Jurkat, Clone E6-1 (cell line): ENCODE results near the gene MEIOSIN.

ENCODE experiments used
- DNase-seq: peaks from one replicate; pipeline ENCODE4 v3.0.0-alpha.2; 2011; ENCODE audit warnings: low read depth, low spot score
- H3K4me3 ChIP-seq: 2 replicates; pipeline ENCODE4 v1.5.1; 2011; ENCODE audit warnings: mild to moderate bottlenecking, low read length, control low read depth, moderate library complexity

Gene MEIOSIN

GRCh38 chr19:45773384-45773783 is 40.1 kb downstream of the MEIOSIN start:
- DNase-seq = no peak
- H3K4me3 ChIP-seq = no peak overlapping the region

GRCh38 chr19:45774765-45775164 is 41.5 kb downstream of the MEIOSIN start:
- DNase-seq = no peak
- H3K4me3 ChIP-seq = no peak overlapping the region

GRCh38 chr19:45777395-45777961 is 44.2 kb downstream of the MEIOSIN start:
- no peak for DNase-seq
- no peak overlapping the region for H3K4me3 ChIP-seq

GRCh38 chr19:45778010-45778661 is 44.9 kb downstream of the MEIOSIN start:
- no peak overlapping the region for H3K4me3 ChIP-seq
- DNase-seq = no peak

- DNase-seq = peak; percentile 62
- peak overlapping the region; percentile 42 for H3K4me3 ChIP-seq
Observed at GRCh38 chr19:45779231-45780145, 46.2 kb downstream of the MEIOSIN start.

GRCh38 chr19:45780146-45780447 is 46.9 kb downstream of the MEIOSIN start:
- H3K4me3 ChIP-seq = no peak overlapping the region
- DNase-seq = no peak

GRCh38 chr19:45780448-45781213 is 47.4 kb downstream of the MEIOSIN start:
- DNase-seq = no peak
- no peak overlapping the region for H3K4me3 ChIP-seq

- H3K4me3 ChIP-seq = no peak overlapping the region
- no peak for DNase-seq
Observed at GRCh38 chr19:45781214-45782161, 48.2 kb downstream of the MEIOSIN start.

- H3K4me3 ChIP-seq = no peak within 1 kb of the TSS
- no peak for DNase-seq
Observed at GRCh38 chr19:45782162-45782691, 49.0 kb downstream of the MEIOSIN start, which contains the start of gene DMPK. TSS of gene DMPK (minus strand) at chr19:45782490. CDS start at chr19:45782352, 138 bp downstream.

GRCh38 chr19:45782820-45783785 is 49.9 kb downstream of the MEIOSIN start:
- no peak for DNase-seq
- no peak overlapping the region for H3K4me3 ChIP-seq

- H3K4me3 ChIP-seq = no peak overlapping the region
- no peak for DNase-seq
Observed at GRCh38 chr19:45784096-45784495, 50.9 kb downstream of the MEIOSIN start.

GRCh38 chr19:45785097-45785496 is 51.9 kb downstream of the MEIOSIN start:
- H3K4me3 ChIP-seq = no peak overlapping the region
- no peak for DNase-seq

- no peak for DNase-seq
- H3K4me3 ChIP-seq = no peak overlapping the region
Observed at GRCh38 chr19:45785781-45786532, 52.7 kb downstream of the MEIOSIN start.

- no peak overlapping the region for H3K4me3 ChIP-seq
- no peak for DNase-seq
Observed at GRCh38 chr19:45786533-45786894, 53.3 kb downstream of the MEIOSIN start.

- no peak for DNase-seq
- no peak overlapping the region for H3K4me3 ChIP-seq
Observed at GRCh38 chr19:45789035-45789786, 56.0 kb downstream of the MEIOSIN start.

- DNase-seq = peak; percentile 82
- no peak overlapping the region for H3K4me3 ChIP-seq
Observed at GRCh38 chr19:45790942-45791341, 57.7 kb downstream of the MEIOSIN start.
